Fibroblast of peridontal ligament (primary cell): ENCODE results near the gene PARD6A.

Experiments
- DNase-seq: peaks from one replicate; pipeline ENCODE4 v3.0.0-alpha.2; 2010; ENCODE audit errors: extremely low read depth

Gene PARD6A

GRCh38 chr16:67653789-67654402 lies 6.9 kb upstream of the PARD6A start:
- no peak for DNase-seq

GRCh38 chr16:67654403-67654911 lies 6.3 kb upstream of the PARD6A start:
- DNase-seq: no peak

GRCh38 chr16:67655363-67655762 lies 5.4 kb upstream of the PARD6A start:
- DNase-seq: no peak

GRCh38 chr16:67656344-67657016 lies 4.3 kb upstream of the PARD6A start:
- no peak for DNase-seq

GRCh38 chr16:67657017-67657608 lies 3.6 kb upstream of the PARD6A start:
- DNase-seq: no peak

- DNase-seq: no peak
Measured at GRCh38 chr16:67657751-67658518, 2.8 kb upstream of the PARD6A start.

GRCh38 chr16:67658849-67659674 lies 1.7 kb upstream of the PARD6A start:
- no peak for DNase-seq

GRCh38 chr16:67659675-67660563 lies 841 bp upstream of the PARD6A start, which contains the start of gene ACD:
ACD (minus strand) TSS chr16:67660260; CDS start chr16:67660220, 40 bp downstream.
- DNase-seq: peak; percentile 84

GRCh38 chr16:67661101-67661761 lies 471 bp downstream of the PARD6A start:
- peak; percentile 38 for DNase-seq

GRCh38 chr16:67661886-67662652 lies 1.3 kb downstream of the PARD6A start:
- no peak for DNase-seq

GRCh38 chr16:67662653-67663010 lies 1.9 kb downstream of the PARD6A start:
- DNase-seq: no peak

GRCh38 chr16:67663151-67663876 lies 2.6 kb downstream of the PARD6A start:
- no peak for DNase-seq

- DNase-seq: no peak
Measured at GRCh38 chr16:67663877-67664222, 3.1 kb downstream of the PARD6A start.

- no peak for DNase-seq
Measured at GRCh38 chr16:67664258-67664657, 3.5 kb downstream of the PARD6A start.

GRCh38 chr16:67664871-67665270 lies 4.1 kb downstream of the PARD6A start:
- no peak for DNase-seq

- no peak for DNase-seq
Measured at GRCh38 chr16:67665598-67665997, 4.8 kb downstream of the PARD6A start.

- DNase-seq: no peak
Measured at GRCh38 chr16:67666032-67666551, 5.3 kb downstream of the PARD6A start.
